DMS114 treated with DMSO at 0.1 percent for 48 hours (cell line): ENCODE data around the gene TASL.
"Not testable (repeated sequence)": the region's sequence is repeated elsewhere in the genome, so short reads cannot be mapped to it uniquely, and the experiment has no call there.

Experiments used
- DNase-seq: peaks from one replicate; lab custom pipeline; 2025; ENCODE audit not compliant: unreplicated experiment; lab: John Stamatoyannopoulos, UW

TASL gene, protein sequence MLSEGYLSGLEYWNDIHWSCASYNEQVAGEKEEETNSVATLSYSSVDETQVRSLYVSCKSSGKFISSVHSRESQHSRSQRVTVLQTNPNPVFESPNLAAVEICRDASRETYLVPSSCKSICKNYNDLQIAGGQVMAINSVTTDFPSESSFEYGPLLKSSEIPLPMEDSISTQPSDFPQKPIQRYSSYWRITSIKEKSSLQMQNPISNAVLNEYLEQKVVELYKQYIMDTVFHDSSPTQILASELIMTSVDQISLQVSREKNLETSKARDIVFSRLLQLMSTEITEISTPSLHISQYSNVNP

DNA sequence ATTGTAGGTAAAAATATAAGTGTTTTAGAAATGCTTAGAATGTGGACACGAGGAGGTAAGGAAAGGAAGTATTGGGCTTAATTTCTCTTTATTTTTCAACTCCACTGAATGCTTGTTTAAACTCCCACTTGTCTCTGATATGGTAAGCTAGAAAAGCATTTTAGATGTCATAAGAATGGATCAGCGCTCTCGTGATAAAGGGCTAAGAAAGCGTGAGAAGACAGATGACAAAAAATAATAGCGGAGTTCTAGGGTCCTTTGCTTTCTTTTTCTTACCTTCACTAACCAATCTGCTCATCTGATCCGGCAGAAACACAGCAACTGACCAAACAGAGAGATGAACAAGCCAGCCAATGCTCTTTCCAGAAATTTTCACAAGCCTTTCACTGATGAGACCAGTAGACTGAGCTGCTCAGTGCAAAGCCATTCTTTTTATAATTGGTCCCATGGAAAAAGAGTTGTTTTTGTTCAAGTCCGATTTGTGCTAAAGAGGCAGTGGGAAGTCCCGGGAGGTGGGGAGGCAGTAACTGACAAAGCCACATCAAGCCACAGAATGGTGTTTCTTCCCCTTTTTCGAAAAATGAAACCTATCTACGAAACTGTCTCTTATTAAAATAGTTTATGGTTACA lies at the start of gene TASL:
Gene TASL (minus strand): TSS at position 405 of the 630 bp plus-strand sequence. CDS start 17,411 bp downstream, outside the sequence.
- DNase-seq, result no peak

DNA sequence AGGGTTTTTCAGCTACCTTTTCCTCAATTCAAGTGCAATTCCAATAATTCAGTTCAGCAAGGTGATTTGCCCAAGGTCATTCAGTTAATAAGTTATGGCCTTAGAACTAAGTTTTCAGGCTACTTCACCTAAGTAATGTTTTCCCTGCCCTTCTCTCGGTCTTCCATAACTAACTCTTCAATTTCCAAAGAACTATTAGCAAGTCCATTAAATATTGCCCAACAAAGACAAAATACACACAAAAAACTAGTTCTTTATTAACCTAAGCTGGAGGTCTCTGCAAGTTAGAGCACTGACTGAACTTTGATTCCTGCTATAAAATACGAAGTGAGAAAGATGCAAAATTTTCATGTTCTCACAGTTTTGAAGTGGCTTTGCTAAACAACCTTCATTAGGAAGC lies 48.8 kb upstream of the TASL start:
- no peak for DNase-seq

DNA sequence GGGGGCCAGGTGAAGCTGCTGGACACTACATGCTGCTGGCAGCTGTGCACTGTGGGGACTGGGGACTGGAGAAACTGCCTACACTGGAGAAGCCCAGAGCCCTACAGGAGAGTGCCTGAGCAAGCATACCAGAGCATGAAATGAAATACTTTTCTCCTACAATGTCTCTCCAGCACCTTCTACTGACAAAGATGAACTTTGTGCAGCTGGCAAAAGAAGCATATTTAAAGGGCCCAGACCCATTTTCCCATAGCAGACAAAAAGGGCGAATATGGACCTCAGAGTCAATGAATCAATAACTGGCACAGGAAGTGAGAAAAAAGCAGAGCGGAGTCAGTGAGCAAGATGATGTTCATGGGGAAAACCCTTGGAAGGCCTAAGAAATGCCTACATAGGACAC lies 44.8 kb upstream of the TASL start:
- DNase-seq, result no peak

DNA sequence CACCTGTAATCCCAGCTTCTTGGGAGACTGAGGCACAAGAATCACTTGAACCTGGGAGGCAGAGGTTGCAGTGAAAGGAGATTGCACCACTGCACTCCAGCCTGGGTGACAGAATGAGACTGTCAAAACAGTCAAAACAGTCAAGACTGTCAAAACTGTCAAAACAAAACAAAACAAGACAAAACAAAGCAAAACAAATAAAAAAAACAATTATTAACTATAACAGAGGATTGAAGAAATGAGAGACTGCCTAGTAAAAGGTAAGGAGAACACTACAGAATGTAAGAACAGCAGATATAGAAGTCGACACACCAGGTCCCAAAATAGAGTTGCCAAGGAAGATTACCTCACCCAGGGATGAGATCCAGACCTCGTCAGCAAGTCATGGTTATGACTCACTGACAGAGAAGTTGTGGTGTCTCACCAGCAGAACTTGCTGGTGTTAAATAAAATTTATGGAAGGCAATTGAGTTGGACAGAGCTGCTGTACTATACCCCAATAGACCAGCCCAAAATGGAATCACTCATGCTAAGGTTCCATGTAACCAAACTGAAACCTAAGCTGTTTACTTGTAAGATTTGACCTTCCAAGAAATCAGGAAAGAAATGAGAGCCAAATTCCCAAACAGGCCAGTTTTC lies 43.5 kb upstream of the TASL start:
- no peak for DNase-seq

DNA sequence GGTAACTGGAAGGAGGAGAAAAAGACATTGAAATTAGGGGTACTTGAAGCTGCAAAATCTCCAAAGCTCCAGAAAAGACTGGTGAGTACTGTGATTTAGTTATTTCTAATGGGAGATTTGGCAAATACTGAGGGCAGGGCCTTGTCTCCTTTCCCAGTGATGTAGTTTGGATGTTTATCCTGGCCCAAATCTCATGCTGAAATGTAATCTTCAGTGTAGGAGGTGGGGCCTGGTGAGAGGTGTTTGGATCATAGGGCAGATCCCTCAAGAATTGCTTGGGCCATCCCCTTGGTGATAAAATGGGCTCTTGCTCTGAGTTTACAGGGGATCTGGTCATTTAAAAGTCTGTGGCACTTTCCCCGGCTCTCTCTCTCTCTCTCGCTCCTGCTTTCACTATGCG lies 42.6 kb upstream of the TASL start:
- no peak for DNase-seq

DNA sequence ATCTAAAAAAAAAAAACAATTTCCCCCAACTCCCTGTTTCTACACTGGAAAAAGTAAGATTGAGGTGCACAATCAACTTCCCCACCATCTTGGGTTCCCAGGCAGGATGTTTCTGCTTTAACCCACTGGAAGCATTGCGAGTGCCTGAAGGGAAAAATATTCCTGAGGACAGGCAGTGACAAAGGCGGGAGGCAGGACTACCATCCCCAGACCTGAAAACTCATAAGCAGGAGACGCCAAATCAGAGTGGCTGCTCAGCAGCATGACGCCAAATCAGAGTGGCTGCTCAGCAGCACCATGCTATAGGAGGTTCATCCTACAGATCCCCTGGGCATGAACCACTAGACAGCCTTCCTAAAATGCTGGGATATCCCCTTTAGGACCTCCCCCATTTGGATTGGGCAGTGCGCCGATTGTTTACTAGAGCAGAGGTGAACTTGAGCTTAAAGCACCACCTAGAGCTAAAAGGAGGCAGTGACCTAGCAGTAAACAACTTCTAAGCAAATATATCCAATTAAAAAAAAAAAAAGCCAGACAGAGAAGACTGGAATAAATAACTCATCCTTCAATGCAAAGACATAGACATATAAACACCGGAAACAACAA lies 40.7 kb upstream of the TASL start:
- DNase-seq, result no peak

DNA sequence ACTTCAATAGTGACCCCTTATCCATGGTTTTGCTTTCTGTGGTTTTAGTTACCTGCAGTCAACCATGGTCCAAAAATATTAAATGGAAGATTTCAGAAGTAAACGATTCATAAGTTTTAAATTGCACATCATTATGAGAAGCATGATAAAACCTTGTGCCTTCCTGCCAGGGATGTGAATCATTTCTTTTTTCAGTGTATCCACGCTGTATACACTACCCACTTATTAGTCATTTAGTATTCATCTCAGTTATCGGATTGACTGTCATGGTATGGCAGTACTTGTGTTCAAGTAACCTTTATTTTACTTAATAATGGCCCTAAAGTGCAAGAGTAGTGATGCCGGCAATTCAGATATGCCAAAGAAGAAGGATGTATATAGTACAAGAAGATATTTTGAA lies 37.7 kb upstream of the TASL start:
- no peak for DNase-seq

DNA sequence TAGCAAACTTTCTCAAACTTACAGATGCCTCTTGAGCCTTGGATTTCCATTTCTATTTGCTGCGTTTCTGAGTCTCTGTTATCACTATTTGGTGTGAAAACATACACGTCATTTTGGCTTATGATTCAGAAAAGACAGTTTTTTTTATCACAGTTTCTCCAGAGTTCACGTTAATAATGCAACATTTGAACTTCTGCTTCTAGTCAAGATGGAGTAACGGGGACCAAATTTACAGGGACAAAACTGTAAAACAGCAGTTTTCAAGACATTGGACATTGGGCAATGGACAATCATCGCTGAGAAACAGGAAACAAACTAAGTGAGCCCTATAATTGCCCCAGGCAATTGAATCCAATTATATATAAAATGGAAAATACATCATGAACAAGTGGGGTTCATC lies 36.2 kb upstream of the TASL start:
- DNase-seq, result no peak

DNA sequence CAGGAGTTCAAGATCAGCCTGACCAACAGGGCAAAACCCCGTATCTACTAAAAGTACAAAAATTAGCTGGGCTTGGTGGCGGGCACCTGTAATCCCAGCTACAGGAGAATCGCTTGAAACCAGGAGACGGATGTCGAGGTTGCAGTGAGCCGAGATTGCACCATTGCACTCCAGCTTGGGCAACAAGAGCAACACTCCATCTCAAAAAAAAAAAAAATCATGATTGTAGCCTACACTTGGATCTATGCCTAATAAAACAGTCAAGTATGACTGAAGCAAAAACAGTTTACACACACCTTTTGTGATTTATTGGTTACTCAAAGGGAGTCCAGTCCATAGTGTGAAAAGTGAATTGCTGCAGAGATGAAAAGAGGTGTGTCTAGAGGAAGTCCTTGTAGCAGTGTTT lies 34.7 kb upstream of the TASL start:
- DNase-seq, result no peak

DNA sequence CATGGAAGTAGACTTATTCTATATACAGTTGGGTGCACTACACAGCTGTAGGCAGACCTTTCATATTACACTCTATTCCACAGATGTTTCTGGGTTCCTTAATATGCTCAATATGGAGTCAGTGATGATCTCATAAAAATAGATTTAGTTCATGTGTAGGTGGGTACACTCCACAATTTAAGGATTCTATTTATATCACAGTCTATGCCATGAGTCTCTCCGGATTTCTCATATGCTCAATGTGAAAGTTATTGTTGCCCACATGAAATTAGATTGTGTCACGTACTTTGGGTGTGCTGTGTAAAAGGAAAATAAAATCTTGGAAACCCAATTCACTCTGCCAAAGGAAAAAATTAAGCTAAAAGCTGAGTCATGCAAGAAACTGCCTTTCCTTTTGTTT lies 32.5 kb upstream of the TASL start:
- no peak for DNase-seq

DNA sequence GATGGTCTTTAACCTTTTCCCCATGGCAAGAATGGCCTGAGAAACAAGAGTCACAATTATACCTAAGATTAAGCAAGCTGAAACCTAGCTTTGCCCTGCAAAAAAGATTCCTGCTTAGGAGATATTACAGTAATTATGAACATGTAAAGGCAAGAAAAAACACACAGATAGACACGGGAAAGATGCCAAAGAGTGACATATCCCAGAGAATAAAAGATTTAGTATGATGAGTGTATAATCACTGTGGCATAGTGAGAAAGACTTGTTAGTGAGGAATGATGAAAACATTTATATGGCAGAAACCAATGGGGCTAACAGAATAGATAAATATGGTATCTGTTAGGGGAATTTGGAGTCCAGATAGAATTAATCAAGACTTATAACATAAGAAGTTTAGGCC lies 29.6 kb upstream of the TASL start:
- no peak for DNase-seq

DNA sequence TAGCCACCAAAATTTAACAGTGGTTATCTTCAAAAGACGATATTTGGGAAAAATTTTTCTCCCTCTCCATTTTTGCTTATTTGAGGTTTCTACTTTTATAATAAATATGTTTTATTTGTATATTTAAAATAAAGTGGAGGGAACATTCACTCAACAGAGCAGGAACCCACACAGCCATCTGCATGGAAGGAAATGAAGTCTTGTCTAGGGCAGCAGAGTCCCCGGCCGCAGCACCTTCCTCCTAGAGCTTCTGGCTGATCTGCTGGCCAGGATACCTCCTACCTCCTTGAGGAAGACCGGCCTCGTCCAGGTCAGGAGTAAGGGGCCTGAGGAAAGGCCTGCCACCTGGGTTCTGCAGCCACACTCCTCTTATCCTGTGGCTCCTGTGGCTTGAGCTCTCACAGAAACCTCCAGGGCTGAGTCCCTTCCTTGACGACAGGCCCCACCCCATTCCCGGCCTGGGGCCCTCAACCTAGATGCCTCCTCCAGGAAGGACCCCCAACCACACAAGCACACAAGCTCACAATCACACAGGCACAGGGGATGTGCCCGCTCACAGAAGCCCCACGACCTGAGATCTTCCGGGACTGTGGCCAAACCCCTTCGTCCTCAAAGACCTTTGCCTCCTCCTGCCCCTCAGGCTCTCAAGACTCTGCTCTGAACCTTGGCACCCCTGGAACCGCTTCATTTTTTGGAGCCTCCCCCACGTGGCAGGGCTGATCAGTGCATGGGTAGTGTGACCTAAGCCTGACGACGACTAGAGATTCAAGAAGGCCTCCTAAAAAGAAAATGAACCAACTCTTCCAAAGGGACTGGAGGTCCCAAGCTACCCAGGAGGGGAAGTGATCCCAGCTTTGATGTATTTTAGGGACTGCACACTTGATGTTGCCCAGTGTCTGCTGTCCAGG lies 23.0 kb upstream of the TASL start:
- not testable (repeated sequence) for DNase-seq

DNA sequence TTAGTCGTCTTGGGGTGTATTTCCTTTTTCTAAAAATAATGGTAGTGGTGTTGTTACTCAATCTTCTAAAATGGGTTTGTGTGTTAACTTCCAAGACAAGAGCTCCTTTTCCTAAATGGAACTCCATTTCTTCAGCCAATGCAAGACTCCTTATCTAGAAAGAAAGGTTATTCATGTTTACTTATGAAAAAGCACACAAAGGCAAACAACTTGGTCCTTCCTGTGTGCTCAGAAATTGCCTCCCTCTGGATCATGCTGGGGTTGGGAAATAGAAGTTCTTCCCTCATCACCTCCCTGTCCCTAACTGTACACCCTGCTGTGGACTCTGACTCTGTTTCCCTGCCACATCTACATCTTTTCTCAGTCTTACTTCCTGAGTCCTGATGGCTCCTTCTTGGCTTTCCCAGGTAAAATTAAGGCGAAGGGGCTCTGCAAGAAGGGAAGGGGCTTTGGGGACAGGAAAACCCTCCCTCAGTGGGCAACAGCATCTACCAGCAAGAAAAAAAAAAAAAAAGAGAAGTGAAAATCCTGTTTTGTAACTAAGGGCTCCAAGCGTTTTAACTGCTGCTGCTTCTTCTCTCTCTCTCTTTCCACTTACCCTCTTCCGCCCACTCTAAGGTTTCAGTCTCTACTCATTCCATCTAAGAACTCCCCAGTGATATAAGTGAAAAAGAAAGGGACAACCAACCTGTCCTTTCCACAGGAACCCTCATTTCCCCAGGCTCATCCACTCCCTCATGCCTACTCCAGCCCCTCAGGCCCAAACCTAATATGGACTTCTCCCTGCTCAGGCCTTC lies 19.8 kb upstream of the TASL start:
- no peak for DNase-seq

DNA sequence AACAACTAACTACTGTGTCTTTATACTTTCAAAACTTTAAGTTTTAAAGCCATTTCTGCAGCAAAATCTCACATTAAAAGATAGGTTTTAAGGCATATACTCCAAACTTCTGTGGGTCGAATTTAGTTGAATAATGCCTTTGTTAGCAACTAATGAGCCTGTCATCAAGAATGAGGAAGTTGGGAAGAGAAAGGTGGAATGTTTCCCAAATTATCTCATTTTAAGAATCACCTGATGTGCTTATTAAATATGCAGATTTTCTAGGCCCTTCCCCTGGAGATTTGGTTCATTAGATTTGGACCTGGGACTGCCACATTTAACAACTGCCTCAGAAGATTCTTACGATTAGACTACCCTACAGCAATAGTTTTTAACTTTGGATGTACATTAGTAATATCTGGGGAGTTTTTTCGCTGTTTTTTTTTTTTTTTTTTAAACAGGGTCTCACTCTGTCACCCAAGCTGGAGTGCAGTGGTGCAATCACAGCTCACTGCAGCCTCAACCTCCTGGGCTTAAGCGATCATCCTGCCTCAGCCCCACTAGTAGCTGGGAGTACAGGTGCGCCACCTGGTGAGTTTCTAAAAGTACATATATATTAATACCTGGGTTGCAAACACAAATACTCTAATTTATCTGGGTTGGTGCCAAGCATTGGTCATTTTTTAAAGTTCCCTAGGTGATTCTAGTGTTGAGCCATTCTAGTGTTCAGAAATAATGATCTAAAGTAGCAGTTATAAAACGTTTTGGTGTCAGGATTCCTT lies 16.1 kb upstream of the TASL start:
- no peak for DNase-seq

DNA sequence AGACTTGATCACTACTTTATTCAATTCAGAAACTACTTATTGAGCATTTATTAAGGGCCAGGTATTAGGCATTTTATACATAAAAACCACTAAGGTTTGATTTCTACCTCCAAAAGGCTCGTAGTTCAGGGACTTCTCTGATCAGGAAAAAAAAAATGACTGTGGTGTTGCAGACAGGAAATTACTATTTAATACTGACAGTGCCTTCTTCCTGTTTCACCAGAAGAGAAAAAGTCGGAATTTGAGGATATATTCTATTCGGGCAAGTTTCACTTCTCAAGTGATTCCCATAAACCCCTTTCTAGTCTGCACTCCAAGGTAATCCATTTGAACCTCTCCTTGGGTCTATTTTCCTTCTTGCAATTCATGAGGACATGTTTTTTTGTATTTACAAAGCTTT lies 15.3 kb upstream of the TASL start:
- no peak for DNase-seq

DNA sequence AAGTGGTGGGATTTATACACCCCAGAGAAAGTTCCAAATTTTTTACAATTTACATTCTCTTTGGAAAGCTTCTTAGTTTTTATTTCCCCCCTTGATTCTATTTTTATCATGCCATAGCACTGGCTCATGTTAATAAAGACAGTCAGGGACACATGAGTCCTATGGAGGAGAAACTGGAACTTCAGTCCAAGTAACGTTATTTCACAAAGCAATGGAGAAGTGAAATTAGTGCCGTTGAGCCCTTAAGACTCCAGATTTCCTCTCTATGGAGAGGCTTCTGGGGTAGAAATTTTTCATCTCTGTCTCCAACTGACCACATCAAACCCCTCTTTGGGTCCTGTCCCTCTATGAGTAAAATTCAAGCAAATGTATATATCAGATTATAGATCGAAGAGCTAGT lies 12.8 kb upstream of the TASL start:
- no peak for DNase-seq

DNA sequence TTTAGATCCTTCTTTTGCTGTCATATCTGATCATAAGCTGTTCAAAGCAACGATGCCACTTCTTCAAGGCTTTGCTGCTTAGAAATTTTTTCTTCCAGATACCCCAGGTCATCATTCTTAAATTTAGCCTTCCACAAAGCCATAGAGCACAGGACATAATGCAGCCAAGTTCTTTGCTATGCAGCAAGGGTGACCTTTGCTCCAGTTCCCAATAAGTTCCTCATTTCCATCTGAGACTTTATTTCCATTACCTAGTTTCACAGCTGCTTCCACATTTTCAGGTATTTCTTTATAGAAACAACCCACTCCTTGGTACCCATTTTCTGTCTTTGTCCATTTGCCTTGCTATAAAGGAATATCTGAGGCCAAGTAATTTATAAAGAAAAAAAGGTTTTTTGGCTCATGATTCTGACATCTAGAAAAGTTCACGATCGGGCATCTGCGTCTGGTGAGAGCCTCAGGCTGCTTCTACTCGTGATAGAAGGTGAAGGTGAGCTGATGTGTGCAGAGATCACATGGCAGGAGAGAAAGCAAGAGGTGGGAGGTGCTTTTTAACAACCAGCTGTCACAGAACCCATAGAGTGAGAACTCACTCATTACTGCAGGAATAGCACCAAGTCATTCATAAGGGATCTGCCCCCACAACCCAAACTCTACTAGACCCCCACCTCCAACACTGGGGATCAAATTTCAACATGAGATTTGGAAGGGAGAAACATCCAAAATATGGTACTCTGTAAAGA lies 11.8 kb upstream of the TASL start:
- no peak for DNase-seq

DNA sequence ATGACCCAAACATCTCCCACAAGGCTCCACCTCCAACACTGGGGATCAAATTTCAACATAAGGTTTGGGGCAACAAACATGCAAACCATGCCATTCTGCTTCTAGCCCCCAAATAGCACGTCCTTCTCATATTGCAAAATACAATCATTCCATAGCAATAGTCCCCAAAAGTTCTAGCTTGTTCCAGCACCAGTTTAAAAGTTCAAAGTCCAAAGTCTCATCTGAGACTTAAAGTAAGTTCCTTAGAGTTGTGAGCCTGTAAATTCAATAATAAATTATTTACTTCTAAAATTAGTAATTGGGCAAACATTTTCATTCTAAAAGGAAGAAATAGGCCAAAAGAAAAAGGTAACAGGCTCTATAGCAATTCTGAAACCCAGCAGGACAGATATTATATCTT lies 8.9 kb upstream of the TASL start:
- no peak for DNase-seq

DNA sequence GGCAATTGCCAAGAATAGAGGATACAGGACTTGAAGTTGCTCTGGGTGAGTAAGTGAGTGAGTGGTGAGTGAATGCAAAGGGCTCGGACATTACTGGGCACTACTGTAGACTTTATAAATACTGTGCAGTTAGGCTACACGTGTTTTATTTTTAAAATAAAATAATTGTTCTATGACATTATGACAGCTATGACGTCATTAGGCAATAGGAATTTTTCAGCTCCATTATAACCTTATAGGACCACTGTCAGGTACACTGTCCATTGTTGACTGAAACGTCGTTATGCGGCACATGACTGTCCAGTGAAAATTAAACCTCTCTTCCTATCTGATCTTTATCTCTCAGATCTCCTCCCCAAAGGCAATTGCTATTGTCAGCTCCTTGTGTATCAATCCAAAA lies 5.1 kb upstream of the TASL start:
- DNase-seq, result no peak
